Choroid plexus epithelial cell (primary cell): ENCODE results near the gene MRGPRE.

Experiments
- DNase-seq: peaks from one replicate; pipeline ENCODE4 v3.0.0-alpha.2; 2010; ENCODE audit warnings: low read depth
- H3K4me3 ChIP-seq: 2 replicates; pipeline ENCODE4 v1.5.1; 2011; ENCODE audit warnings: low read depth, mild to moderate bottlenecking, control low read depth, low read length, moderate library complexity
- CTCF ChIP-seq: conservative IDR thresholded peaks from 2 replicates; pipeline ENCODE4 v1.5.1; 2011; ENCODE audit warnings: low read depth, mild to moderate bottlenecking, control low read depth, inconsistent platforms, low read length, moderate library complexity

MRGPRE gene

GRCh38 chr11:3223932-3224381 lies 8.3 kb downstream of the MRGPRE start:
- TF ChIP-seq CTCF = no peak
- DNase-seq = no peak
- H3K4me3 ChIP-seq = no peak overlapping the region

GRCh38 chr11:3222941-3223915 lies 9.0 kb downstream of the MRGPRE start:
- no peak for DNase-seq
- no peak for TF ChIP-seq CTCF

GRCh38 chr11:3222003-3222855 lies 10.0 kb downstream of the MRGPRE start:
- no peak for DNase-seq

More at GRCh38 chr11:3222941-3223915, 9.0 kb downstream of the MRGPRE start:
- no peak overlapping the region for H3K4me3 ChIP-seq

GRCh38 chr11:3221408-3222002 lies 10.7 kb downstream of the MRGPRE start:
- no peak for TF ChIP-seq CTCF
- no peak overlapping the region for H3K4me3 ChIP-seq
- no peak for DNase-seq

More at GRCh38 chr11:3222003-3222855, 10.0 kb downstream of the MRGPRE start:
- TF ChIP-seq CTCF = no peak
- no peak overlapping the region for H3K4me3 ChIP-seq

GRCh38 chr11:3220521-3221407 lies 11.5 kb downstream of the MRGPRE start:
- DNase-seq = no peak
- H3K4me3 ChIP-seq = no peak overlapping the region
- no peak for TF ChIP-seq CTCF

- no peak for DNase-seq
- no peak overlapping the region for H3K4me3 ChIP-seq
- no peak for TF ChIP-seq CTCF
Measured at GRCh38 chr11:3220101-3220500, 12.1 kb downstream of the MRGPRE start.
